Stomach smooth muscle (tissue), 2 donors: Measurements from ENCODE around the gene ROBO3.
A peak's percentile ranks its signal among the peaks of the same experiment; 100 is the strongest.

Experiments
- H3K27ac ChIP-seq: one replicate; pipeline ENCODE4 v1.7.0; 2013; ENCODE audit warnings: mild to moderate bottlenecking, low read length, inconsistent platforms
- H3K27me3 ChIP-seq, 2 donors: one replicate each; pipeline ENCODE4 v1.7.0; 2013; ENCODE audit warnings: low read length in 2 of 2; ENCODE audit not compliant: insufficient read depth in 2 of 2, control insufficient read depth in 1 of 2
- H3K36me3 ChIP-seq, 2 donors: one replicate each; pipeline ENCODE4 v1.7.0; 2013; ENCODE audit warnings: low read length in 2 of 2; ENCODE audit not compliant: control insufficient read depth in 2 of 2, insufficient read depth in 2 of 2
- H3K4me1 ChIP-seq: one replicate; pipeline ENCODE4 v1.7.0; 2013; ENCODE audit warnings: low read length; ENCODE audit not compliant: control insufficient read depth, insufficient read depth
- H3K4me3 ChIP-seq, 2 donors: one replicate each; pipeline ENCODE4 v1.7.0; 2013; ENCODE audit warnings: low read length in 2 of 2
- H3K9ac ChIP-seq, 2 donors: one replicate each; pipeline ENCODE4 v1.7.0; 2013; ENCODE audit warnings: low read length in 2 of 2, mild to moderate bottlenecking in 1 of 2
- H3K9me3 ChIP-seq, 2 donors: one replicate each; pipeline ENCODE4 v1.7.0; 2013; ENCODE audit warnings: low read length in 2 of 2; ENCODE audit not compliant: control insufficient read depth in 2 of 2
- donor health status: healthy.
- donor health status: Pancreatic carcinoma.

The ROBO3 gene

DNA sequence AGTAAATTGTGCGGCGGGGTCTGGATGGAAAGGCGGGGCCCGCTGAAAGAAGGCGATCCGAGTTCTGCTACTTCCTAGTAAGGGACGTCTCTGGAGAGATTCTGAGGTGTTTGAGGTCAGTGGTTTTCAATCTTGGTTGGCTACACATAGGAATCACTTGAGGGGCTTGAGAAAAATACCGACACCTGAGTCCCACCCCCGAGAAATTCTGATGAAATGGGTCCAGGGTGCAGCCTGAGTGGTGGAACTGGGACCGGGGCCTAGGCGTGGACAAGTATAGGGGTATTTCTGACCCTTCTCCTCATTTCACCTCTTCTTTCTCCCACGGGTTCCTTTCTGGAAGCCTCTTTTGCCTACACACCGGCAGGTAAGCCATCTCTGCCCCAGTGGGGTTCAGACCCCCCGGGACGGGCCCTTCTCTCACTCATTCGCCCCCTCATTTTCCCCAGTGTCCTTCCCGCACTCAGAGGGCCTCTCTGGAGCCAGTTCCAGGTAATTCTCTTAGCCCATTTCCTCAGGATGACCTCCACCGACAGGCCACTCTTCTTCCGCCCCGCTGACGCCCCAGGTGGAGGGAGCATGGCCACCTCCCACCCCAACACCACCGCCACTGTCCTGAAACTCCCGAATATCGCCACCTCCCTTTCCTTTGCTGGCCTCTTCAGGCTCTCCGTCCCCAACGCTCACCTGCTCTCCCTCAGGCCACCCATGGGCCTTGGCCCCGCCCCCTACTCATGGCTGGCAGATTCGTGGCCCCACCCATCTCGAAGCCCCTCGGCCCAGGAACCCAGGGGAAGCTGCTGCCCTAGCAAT is 11.8 kb downstream of the ROBO3 start:
- Histone ChIP-seq H3K4me1 (peaks cover 22% of the 10 kb centered on the region), H3K9ac (peak overlapping the region; percentile 36 to 69), H3K27ac (peak overlapping the region; percentile 80), H3K9me3 (no peaks in the 10 kb centered on the region), H3K4me3 (peak overlapping the region; percentile 68 to 81), H3K36me3 (no peaks in the 10 kb centered on the region), H3K27me3 (peaks cover 13 to 16% of the 10 kb centered on the region in 2 donors)

DNA sequence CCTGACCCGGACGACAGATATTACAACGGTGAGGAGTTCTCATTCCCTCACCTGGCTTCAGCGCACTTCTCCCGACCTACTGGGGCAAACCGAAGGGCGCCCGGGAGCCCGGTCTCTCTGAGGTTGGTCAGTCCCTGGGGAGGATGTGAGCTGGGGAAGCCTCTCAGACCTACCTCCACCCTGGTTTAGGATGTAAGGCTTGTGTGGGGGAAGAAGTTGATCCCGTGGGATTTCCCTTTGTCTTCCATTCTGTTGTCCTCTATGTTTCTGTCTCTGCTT is 12.3 kb downstream of the ROBO3 start:
- peaks cover 22% of the 10 kb centered on the region for H3K4me1 ChIP-seq
- no peak overlapping the region for H3K9ac ChIP-seq
- no peak overlapping the region for H3K27ac ChIP-seq
- H3K36me3 ChIP-seq, result no peaks in the 10 kb centered on the region
- H3K9me3 ChIP-seq, result no peaks in the 10 kb centered on the region
- peak overlapping the region in 1 of 2 donors; percentile 81 for H3K4me3 ChIP-seq
- peaks cover 12 to 13% of the 10 kb centered on the region in 2 donors for H3K27me3 ChIP-seq

DNA sequence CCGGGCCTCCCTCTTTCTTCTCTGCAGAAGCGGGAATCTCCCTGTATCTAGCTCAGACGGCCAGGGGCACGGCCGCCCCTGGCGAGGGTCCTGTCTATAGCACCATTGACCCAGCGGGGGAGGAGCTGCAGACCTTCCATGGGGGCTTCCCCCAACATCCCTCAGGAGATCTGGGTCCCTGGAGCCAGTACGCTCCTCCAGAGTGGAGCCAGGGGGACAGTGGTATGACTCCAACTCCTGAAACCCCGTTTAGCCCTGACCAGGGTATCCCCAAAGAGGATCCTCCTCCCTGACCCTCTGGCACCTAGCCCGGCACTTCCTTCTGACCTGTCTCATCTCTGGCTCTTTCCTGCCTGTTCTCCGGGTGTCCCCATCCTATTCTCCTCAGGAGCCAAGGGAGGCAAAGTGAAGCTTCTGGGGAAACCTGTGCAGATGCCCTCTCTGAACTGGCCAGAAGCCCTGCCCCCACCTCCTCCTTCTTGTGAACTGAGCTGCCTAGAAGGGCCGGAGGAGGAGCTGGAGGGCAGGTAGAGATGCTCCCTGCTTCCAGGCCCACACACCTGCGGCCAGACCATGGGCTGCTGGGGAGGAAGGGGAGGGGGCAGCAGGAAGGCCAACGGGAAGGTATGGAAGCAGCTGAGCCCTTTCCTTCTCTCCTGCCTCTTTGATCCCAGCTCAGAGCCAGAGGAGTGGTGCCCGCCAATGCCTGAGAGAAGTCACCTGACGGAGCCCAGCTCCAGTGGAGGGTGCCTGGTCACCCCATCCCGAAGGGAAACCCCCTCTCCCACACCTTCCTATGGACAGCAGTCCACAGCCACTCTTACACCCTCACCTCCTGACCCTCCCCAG is 12.9 kb downstream of the ROBO3 start:
- Histone ChIP-seq H3K9me3 (no peaks in the 10 kb centered on the region), H3K4me1 (peaks cover 22% of the 10 kb centered on the region), H3K27me3 (peaks cover 8% of the 10 kb centered on the region in 2 donors), H3K9ac (no peak overlapping the region), H3K4me3 (peak overlapping the region in 1 of 2 donors; percentile 81), H3K36me3 (no peaks in the 10 kb centered on the region), H3K27ac (no peak overlapping the region)

DNA sequence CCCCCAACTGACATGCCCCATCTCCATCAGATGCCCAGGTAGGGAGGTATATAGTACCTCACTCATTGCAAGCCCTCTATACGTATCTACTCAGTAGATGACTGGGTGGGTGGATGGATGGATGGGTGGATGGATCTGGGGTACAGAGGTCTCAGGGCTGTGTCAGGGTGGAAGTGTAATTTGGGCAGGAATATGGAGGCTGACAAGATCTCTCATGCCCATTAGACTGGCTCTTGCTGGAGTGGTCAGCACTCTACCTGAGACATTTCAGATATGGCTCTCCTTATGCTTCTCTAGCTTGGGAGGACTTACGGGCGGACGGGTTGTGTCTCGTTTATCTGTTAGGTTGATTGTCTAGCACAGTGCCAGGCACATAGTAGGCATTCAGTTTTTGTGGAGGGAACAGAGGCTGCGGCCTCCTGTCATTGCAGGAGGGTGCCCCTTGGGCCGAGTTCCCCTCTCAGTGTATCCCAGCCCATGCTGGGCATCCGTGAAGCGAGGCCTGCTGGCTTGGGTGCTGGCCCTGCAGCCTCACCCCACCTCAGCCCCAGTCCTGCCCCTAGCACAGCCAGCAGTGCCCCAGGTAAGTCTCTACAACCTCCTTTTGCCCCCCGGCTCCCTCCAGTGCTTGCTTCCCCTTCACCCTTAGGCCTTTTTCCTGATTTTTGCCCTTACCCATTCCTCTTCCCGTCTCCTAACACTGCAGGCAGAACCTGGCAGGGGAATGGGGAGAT is 13.7 kb downstream of the ROBO3 start:
- no peak overlapping the region for H3K9ac ChIP-seq
- no peaks in the 10 kb centered on the region for H3K9me3 ChIP-seq
- peaks cover 22% of the 10 kb centered on the region for H3K4me1 ChIP-seq
- no peaks in the 10 kb centered on the region for H3K36me3 ChIP-seq
- H3K27me3 ChIP-seq, result peaks cover 2 to 4% of the 10 kb centered on the region in 2 donors
- H3K27ac ChIP-seq, result no peak overlapping the region
- H3K4me3 ChIP-seq, result no peak overlapping the region

GRCh38 chr11:124879493-124880289 is 14.5 kb downstream of the ROBO3 start:
- no peaks in the 10 kb centered on the region for H3K9me3 ChIP-seq
- no peaks in the 10 kb centered on the region for H3K36me3 ChIP-seq
- H3K4me3 ChIP-seq, result no peak overlapping the region
- peaks cover 22% of the 10 kb centered on the region for H3K4me1 ChIP-seq
- peaks cover 0 to 4% of the 10 kb centered on the region in 2 donors for H3K27me3 ChIP-seq
- no peak overlapping the region for H3K27ac ChIP-seq
- H3K9ac ChIP-seq, result no peak overlapping the region

- peaks cover 22% of the 10 kb centered on the region for H3K4me1 ChIP-seq
- H3K4me3 ChIP-seq, result no peak overlapping the region
- H3K27me3 ChIP-seq, result no peaks in the 10 kb centered on the region
- no peaks in the 10 kb centered on the region for H3K9me3 ChIP-seq
- no peak overlapping the region for H3K9ac ChIP-seq
- H3K36me3 ChIP-seq, result no peaks in the 10 kb centered on the region
- no peak overlapping the region for H3K27ac ChIP-seq
Measured at GRCh38 chr11:124880290-124880611, 15.0 kb downstream of the ROBO3 start.

DNA sequence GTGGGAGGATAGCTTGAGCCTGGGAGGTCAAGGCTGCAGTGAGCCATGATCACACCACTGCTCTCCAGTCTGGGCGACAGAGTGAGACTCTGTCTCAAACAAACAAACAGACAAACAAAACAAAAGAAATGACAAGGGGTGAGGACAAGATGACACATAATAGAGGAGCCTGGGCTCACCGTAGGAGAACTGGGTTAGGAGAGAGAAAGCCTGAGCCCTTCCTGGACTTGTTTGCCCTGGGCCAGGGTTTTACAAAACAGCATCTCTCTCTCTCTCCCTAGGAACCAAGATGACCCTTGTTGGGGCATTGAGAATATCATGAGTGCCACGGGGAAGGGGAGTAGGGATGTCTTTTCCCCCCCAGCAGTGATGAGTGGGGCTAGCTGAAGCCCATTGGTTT is 15.7 kb downstream of the ROBO3 start:
- Histone ChIP-seq H3K9ac (no peak overlapping the region), H3K4me3 (no peak overlapping the region), H3K9me3 (no peaks in the 10 kb centered on the region), H3K27me3 (peaks cover 0 to 4% of the 10 kb centered on the region in 2 donors), H3K36me3 (no peaks in the 10 kb centered on the region), H3K4me1 (peaks cover 15% of the 10 kb centered on the region), H3K27ac (no peak overlapping the region)

DNA sequence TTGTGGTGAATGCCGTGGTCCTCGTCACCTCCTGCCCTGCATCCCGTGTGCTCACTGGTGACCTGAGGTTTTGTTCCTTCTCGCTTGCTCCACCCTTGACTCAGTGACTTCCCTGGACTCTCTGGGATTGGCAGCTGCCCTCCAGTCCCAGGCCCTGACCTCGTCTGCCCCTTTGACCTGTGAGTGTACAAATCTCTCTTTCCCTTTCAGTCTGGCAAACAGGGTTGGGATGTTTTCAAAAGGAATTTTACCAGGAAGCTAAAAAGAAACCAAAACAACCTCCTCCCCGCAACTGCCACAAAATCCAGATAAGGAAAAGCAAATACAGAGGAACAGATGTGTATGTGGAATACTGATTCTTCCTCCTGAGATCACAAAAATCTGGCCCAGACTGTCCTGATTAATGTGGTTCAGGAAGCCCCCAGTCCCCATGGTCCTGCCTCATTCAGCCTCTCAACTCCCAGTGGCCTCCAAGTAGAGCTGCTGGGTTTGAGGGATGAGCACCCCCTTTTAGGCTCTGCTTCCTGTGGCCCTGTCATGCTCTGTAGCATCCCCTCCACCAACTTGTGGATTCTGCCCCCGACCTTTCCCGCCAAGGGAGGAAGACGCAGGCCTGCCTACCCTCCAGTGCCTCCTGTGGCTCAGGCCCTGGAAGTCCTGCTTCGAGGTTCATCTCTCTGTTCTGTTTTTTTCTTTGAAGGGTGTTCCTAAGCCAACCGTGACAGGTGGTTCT is 17.3 kb downstream of the ROBO3 start:
- Histone ChIP-seq H3K27me3 (peaks cover 3 to 4% of the 10 kb centered on the region in 2 donors), H3K36me3 (no peaks in the 10 kb centered on the region), H3K27ac (no peak overlapping the region), H3K9ac (no peak overlapping the region), H3K4me1 (peaks cover 5% of the 10 kb centered on the region), H3K9me3 (no peaks in the 10 kb centered on the region), H3K4me3 (no peak overlapping the region)

DNA sequence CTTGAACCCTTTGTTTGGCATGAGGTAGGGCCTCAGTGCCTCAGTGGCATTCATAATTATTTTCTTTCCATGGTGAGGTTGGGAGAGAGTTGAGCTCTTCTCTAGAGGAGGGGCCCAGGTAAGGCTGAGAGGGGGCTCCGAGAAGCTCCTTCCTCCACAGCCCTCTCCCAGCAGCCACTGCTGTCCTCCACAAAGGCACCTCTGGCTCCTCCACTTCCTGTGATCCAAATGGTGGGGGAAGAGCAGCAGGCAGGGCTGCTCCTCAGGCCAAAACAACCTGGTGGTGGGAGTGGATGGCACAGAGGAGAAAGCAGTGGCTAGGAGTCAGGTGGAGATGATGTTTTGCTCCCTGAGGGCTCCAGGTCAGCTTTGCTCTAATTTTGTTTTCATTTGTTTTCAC is 19.1 kb downstream of the ROBO3 start:
- Histone ChIP-seq H3K27me3 (peaks cover 5 to 8% of the 10 kb centered on the region in 2 donors), H3K4me1 (peaks cover 4% of the 10 kb centered on the region), H3K27ac (no peak overlapping the region), H3K36me3 (no peaks in the 10 kb centered on the region), H3K4me3 (no peak overlapping the region), H3K9ac (no peak overlapping the region), H3K9me3 (no peaks in the 10 kb centered on the region)
